Measurements from ENCODE around the gene IER5.

GRCh38 chr1:181127898-181128453 lies 39.5 kb downstream of the IER5 start:
- TF ChIP-seq CTCF (IDR thresholded peaks at IDR 0.05; ENCODE audit: poor library complexity, severe bottlenecking) (no peak), REST (IDR thresholded peaks at IDR 0.05; ENCODE audit: borderline replicate concordance) (no peak), EZH2 (IDR thresholded peaks at IDR 0.05; ENCODE audit: borderline replicate concordance, insufficient read depth, low read length, poor library complexity, severe bottlenecking) (no peak), RAD21 (conservative IDR thresholded peaks at IDR 0.05) (no peak), POLR2AphosphoS5 (IDR thresholded peaks at IDR 0.05) (no peak), SMC3 (conservative IDR thresholded peaks at IDR 0.05; ENCODE audit: poor library complexity) (no peak), TAF1 (IDR thresholded peaks at IDR 0.05; ENCODE audit: low read depth) (no peak)
